Epithelial cell of prostate (primary cell): ENCODE measurements around the gene RFC5.

Source experiments
- DNase-seq: peaks from one replicate; pipeline ENCODE4 v3.0.0-alpha.2; 2011; ENCODE audit warnings: low read depth, low spot score
- H3K27ac ChIP-seq: fragments of 450-650 bp; 2 replicates; pipeline ENCODE4 v1.5.1; 2017; ENCODE audit warnings: mild to moderate bottlenecking

RFC5 gene

GRCh38 chr12:118046430-118046829 lies 29.9 kb downstream of the RFC5 start:
- DNase-seq, result no peak
- H3K27ac ChIP-seq, result no peak overlapping the region

DNA sequence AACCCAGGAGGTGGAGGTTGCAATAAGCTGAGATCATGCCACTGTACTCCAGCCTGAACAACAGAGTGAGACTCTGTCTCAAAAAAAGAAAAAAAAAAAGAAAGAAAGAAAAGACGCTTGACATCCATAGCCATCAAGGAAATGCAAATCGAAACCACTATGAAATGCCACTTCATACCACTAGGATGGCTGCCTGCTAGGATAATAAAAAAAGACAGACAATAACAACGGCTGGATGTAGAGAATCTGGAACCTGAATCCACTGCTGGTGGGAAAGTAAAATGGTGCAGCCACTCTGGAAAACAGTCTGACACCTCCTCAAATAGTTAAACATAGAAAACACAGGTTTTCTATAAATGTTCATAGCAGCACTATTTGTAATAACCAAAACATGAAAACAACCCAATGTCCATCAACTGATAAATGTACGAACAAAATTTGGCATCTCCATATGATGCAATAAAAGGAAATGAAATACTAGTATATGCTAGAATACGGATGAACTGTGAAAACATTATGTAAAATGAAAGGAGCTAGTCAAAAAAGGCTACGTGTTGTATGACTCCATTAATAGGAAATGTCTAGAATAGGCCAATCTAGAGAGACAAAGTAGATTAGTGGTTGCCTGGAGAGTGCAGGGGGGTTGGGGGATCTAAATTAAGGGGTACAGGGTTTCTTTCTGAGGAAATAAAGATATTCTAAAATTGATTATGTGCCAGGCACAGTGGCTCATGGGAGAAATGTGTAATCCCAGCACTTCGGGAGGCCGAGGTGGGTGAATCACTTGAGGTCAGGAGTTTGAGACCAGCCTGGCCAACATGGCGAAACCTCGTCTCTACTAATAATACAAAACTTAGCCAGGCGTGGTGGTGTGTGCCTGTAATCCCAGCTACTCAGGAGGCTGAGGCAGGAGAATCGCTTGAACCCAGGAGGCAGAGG lies 34.7 kb downstream of the RFC5 start:
- no peak for DNase-seq

GRCh38 chr12:118052324-118053070 lies 36.0 kb downstream of the RFC5 start:
- DNase-seq, result peak; percentile 79
- H3K27ac ChIP-seq, result peak overlapping the region; percentile 66

More for the DNA sequence above, 34.7 kb downstream of the RFC5 start:
- H3K27ac ChIP-seq, result no peak overlapping the region

- peak overlapping the region; percentile 66 for H3K27ac ChIP-seq
- no peak for DNase-seq
Observed at GRCh38 chr12:118053071-118053985, 36.8 kb downstream of the RFC5 start.

DNA sequence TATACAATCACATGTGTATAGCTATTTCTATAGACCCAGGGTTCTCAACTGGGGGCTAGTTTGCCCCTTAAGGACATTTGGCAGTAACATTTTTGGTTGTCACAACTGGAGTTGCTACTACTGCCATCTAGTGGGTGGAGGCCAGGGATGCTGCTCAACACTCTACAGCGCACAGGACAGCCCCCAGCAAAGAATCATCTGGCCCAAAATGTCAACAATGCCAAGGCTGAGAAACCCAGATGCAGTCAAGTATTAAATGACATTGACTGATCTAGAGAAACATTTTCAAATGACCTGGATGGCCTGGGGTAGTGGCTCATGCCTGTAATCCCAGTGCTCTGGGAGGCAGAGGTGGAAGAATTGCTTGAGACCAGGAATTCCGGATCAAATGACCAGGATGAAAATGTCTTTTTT lies 38.6 kb downstream of the RFC5 start:
- H3K27ac ChIP-seq, result no peak overlapping the region
- DNase-seq, result no peak

- no peak overlapping the region for H3K27ac ChIP-seq
- no peak for DNase-seq
Observed at GRCh38 chr12:118055865-118056773, 39.6 kb downstream of the RFC5 start.

DNA sequence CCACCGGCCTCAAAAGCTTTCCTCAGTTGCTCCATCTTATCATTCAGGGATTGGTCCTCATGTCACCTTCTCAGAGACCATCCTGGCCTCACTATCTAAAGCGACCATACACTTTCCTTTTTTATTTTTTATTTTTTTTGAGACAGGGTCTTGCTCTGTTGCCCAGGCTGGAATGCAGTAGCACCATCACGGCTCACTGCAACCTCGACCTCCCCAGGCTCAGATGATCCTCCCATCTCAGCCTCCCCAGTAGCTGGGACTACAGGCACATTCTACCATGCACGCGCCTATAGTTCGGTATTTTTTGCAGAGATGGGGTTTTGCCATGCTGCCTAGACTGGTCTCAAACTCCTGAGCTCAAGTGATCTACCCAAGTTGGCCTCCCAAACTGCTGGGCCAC lies 41.7 kb downstream of the RFC5 start:
- no peak for DNase-seq

GRCh38 chr12:118058881-118059280 lies 42.4 kb downstream of the RFC5 start:
- peak overlapping the region; percentile 94 for H3K27ac ChIP-seq
- no peak for DNase-seq

More for the DNA sequence above, 41.7 kb downstream of the RFC5 start:
- H3K27ac ChIP-seq, result no peak overlapping the region

- DNase-seq, result no peak
- peak overlapping the region; percentile 94 for H3K27ac ChIP-seq
Observed at GRCh38 chr12:118059341-118060191, 43.1 kb downstream of the RFC5 start.

GRCh38 chr12:118060301-118061010 lies 44.0 kb downstream of the RFC5 start:
- H3K27ac ChIP-seq, result peak overlapping the region; percentile 94
- no peak for DNase-seq

DNA sequence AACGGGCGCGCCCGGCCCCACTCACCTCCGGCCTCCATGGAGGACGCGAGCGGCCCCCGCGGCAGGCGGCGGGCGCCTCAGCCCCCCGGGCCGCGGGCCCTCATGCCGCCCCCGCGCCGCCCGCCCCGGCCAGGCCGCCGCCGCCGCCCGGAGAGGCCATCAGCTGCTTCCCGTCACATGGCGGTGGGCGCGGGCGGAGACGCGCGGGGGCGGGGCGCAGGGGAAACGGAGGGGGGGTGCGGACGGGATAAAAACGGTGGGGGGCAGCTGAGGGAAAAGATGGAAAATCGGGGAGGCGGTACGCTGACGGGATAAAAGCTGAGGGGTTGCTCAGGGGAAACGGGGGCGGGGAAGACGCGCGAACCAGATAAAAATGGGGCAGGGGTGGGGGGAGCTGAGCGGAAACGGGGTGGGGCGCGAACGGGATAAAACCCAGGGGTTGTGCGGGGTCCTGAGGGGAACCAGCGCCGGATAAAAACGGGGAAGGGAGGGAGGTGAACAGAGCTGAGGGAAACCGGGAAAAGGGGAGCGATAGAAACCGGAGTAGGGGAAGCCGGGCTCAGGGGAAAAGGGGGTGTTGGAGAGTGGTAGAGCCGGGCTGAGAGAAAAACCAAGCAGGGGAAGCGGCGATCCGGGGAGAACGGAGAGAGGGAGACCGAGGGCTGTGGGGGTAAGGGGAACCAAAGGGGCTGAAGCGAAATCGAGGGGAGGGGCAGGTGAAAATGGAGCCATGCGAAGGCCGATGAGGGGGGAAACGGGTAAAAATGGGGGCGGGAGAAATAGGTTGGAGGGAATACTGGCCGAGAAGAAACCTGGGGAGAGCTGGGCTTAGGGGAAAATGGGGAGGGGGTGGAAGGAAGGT lies 44.7 kb downstream of the RFC5 start, which contains the start of gene WSB2:
Gene WSB2, minus strand, starts transcription at position 169 of the 862 bp plus-strand sequence. Its CDS starts 131 bp downstream, at position 38.
- peak within 1 kb of the TSS; percentile 94 for H3K27ac ChIP-seq
- no peak for DNase-seq

DNA sequence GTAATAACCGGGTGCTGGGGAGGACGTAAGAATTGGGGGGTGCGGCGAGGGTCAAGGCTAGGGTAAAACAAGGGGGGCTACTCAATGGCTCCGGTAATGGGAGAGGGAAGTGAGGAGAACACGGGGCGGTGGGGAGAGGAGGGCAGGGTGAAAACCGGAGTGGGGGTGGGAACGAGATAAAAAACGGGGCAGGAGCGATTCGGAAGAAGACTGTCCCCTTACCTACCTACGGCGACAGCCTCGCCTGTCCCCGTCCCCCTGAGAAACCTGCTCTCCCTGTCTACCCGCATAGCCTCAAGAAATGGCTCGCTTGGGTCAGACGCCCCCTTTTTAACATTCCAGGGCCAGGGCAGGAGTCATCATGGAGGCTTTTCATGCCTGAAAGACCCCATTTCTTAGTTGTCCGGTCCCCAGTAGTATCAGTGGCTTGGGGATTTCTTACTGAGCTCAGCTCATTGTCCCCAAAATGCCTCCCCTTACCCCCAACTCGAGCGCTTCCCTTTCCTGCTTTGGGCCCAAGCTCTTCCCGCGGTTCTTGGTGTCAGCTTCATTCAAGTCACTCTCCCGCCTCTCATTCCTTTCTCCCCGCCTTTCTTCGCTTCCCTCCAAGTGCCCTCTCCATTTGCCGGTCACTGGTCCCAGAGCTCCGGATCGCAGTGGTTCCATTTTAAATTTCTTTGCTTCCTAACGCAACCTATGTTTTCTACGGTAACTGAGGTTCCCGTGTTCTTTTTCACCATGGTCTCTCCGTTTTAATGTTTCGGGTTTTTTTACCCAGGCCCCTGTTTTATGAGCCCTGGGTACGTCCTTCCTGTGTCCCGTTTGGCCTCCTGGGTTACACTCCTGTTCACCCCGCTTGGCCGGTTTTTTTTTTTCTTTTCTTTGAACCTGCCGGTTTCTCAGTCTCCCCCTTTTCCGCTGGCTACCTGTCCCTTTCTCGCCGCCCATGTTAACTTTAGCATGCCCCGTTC lies 45.7 kb downstream of the RFC5 start:
- H3K27ac ChIP-seq, result peak overlapping the region; percentile 94
- no peak for DNase-seq

DNA sequence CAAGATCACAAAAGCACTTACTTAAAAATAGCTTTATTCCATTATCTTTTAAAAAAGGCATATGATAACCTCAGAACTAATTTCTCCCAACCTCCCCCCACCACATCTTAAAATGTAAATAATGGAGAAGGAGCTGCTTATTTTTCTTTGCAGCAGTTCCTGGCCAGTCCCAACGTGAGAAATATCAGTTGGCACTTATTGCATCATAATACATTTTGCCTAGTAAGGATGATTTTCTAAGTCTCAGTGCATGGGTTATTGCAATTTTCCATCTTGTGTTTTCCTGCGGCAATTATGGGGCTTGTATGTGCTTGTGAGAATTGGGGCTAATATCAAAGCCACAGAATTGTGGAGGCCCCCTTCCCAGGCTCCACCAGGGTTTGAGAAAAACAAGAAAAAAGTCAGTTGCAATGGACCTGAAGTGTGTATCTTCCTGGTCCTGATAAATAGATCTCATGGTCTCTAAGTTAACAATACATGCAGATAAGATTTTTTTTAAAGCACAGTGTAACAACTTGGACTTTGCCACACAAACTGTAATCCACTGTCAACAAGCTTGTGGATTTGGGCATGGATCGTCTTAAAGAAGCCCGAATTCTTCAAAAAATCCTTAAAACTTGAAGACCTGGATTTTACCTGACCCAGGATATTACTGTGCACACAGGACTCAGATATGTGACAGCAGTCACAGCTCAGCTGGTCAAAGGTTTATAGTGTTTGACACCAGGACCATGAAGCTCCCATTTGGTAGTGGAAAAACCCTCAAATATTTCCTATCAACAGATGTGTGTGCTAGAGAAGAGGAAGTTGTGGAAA lies 47.3 kb downstream of the RFC5 start:
- peak overlapping the region; percentile 94 for H3K27ac ChIP-seq
- no peak for DNase-seq

GRCh38 chr12:118064608-118065007 lies 48.1 kb downstream of the RFC5 start:
- no peak for DNase-seq
- no peak overlapping the region for H3K27ac ChIP-seq

DNA sequence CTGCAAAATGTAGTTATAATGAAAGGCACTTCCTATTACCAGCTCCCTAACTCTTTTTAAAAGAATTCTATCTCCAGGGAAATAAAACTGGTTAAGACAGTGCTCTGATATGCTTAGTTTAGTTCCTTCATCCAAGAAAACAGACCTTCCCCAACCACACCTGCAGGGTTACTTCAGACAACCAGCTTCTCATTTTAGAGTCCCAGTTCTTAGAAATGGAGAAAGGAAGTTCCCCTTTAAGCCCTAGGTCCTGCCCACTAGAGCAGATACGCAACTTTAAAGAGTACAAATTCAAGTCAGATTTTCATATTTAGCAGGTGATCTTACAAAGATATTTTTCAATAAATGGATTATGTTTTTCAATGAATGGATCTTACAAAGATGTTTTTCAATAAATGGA lies 48.9 kb downstream of the RFC5 start:
- H3K27ac ChIP-seq, result no peak overlapping the region
- DNase-seq, result no peak
